GM12878 (cell line): Measurements from ENCODE around the gene XYLB. TPM values are rescaled to one million over a fixed set of nuclear protein-coding genes. Genes with fewer than 3 reads are reported as not detected.

Experiments used
- ATAC-seq: fragments of 200-7000 bp; cut with Tn5 transposase; 3 replicates; pipeline ENCODE4 v1.9.1; 2020; ENCODE audit warnings: mild to moderate bottlenecking, moderate library complexity
- BruUV-seq: library from RNA; stranded (reverse); fragments of 400-500 nt; replicated peaks from 2 replicates; lab custom pipeline; 2021; lab: Mats Ljungman, UMichigan
- CTCF ChIA-PET: fragments of 300-600 bp; sonication (Branson Sonifier 250); formaldehyde crosslinking; extraction: SDS; loops from one replicate; lab custom pipeline; 2021; ENCODE audit warnings: inconsistent platforms; lab: Yijun Ruan, JAX
- POLR2A ChIA-PET: fragments of 350-600 bp; formaldehyde crosslinking; extraction: SDS; loops from one replicate; lab custom pipeline; 2021; ENCODE audit warnings: inconsistent platforms; lab: Charles Lee
- RAD21 ChIA-PET: fragments of 300-600 bp; sonication (Branson Sonifier 250); formaldehyde crosslinking; loops from one replicate; lab custom pipeline; 2023; ENCODE audit warnings: antibody characterized with exemption; ENCODE audit not compliant: unreplicated experiment; lab: Charles Lee
- SMC1A ChIA-PET: fragments of 300-600 bp; sonication (Branson Sonifier 250); formaldehyde crosslinking; loops from one replicate; lab custom pipeline; 2023; ENCODE audit not compliant: unreplicated experiment, uncharacterized antibody; lab: Charles Lee
- DNase-seq: peaks from one replicate; pipeline ENCODE4 v3.0.0-alpha.2; 2011; ENCODE audit warnings: low read depth, low spot score
- FAIRE-seq: peaks from 3 replicates; lab custom pipeline; 2011; peaks lifted over from hg19 to GRCh38; lab: Jason Lieb, UNC
- H2AFZ ChIP-seq: 2 replicates; pipeline ENCODE4 v1.6.0; 2011; ENCODE audit warnings: low read depth, low read length, control low read depth; ENCODE audit not compliant: control insufficient read depth
- H3K27ac ChIP-seq: 2 replicates; pipeline ENCODE4 v1.5.1; 2011; ENCODE audit warnings: control low read depth; ENCODE audit not compliant: control insufficient read depth, insufficient read depth
- H3K27me3 ChIP-seq, 2 experiments: replicated peaks in 1 of 2; 2 replicates each; pipeline versions ENCODE4 v1.6.0 to v1.6.1; 2011; ENCODE audit warnings: low read length in 1 of 2; ENCODE audit not compliant: control insufficient read depth in 2 of 2, insufficient read depth in 2 of 2
- H3K36me3 ChIP-seq, 2 experiments: 2 replicates each; pipeline ENCODE4 v1.5.1; 2011; ENCODE audit warnings: low read length in 1 of 2; ENCODE audit not compliant: control insufficient read depth in 2 of 2, insufficient read depth in 2 of 2
- H3K4me1 ChIP-seq: 2 replicates; pipeline ENCODE4 v1.6.1; 2011; ENCODE audit warnings: mild to moderate bottlenecking, low read length, moderate library complexity, mixed read lengths; ENCODE audit not compliant: control insufficient read depth, insufficient read depth
- H3K4me2 ChIP-seq: 2 replicates; pipeline ENCODE4 v1.6.0; 2011; ENCODE audit warnings: control low read depth; ENCODE audit not compliant: control insufficient read depth, insufficient read depth
- H3K4me3 ChIP-seq: fragments of 200-600 bp; sonication (generic); 2 replicates; pipeline ENCODE4 v1.5.1; 2016
- H3K79me2 ChIP-seq: 2 replicates; pipeline ENCODE4 v1.6.0; 2011; ENCODE audit warnings: low read length; ENCODE audit not compliant: control insufficient read depth, insufficient read depth
- H3K9ac ChIP-seq: 2 replicates; pipeline ENCODE4 v1.8.0; 2011; ENCODE audit warnings: low read length, control low read depth, mixed read lengths; ENCODE audit not compliant: control insufficient read depth, insufficient read depth
- H3K9me3 ChIP-seq: replicated peaks from 3 replicates; pipeline ENCODE4 v1.5.1; 2011; ENCODE audit warnings: mild to moderate bottlenecking, low read length; ENCODE audit not compliant: control insufficient read depth, insufficient read depth
- H4K20me1 ChIP-seq: 2 replicates; pipeline ENCODE4 v1.6.0; 2011; ENCODE audit not compliant: control insufficient read depth, insufficient read depth
- POLR2AphosphoS2 ChIP-seq: IDR thresholded peaks from 2 replicates; pipeline ENCODE4 v1.6.1; 2011; ENCODE audit warnings: low read depth, mild to moderate bottlenecking, low read length, improper control_type of control experiment, moderate library complexity
- ZSCAN29 ChIP-seq: fragments of 450-650 bp; IDR thresholded peaks from 2 replicates; pipeline ENCODE4 v1.6.1; 2017; ENCODE audit warnings: mild to moderate bottlenecking, moderate library complexity
- WGBS: methylation state at CpG from one replicate; pipeline ENCODE4 v1.1.6; 2016; ENCODE audit warnings: low lambda C conversion rate; ENCODE audit not compliant: insufficient replicate concordance, insufficient coverage; ENCODE audit errors: missing lambda C conversion rate; 5-methylcytosine and 5-hydroxymethylcytosine counted together
- in situ Hi-C: fragments of 300-500 bp; cut with MboI; formaldehyde crosslinking; loops from 9 replicates; pipeline ENCODE4 v1.14.3; 2018; ENCODE audit warnings: mixed read lengths
- intact Hi-C: fragments of 100-400 bp; cut with micrococcal nuclease; formaldehyde crosslinking; loops from one replicate; pipeline ENCODE4 v1.14.2; 2022; ENCODE audit not compliant: unreplicated experiment
- polyA plus RNA-seq, 11 experiments: library from polyadenylated mRNA; depleted of rRNA in 4 of 11; unstranded in 6 of 11; stranded (reverse) in 5 of 11; fragments of >200 nt; fragmentation: Nextera tagmentation in 4 of 11; fragmentation: Illumina TruSeq in 1 of 11; extraction: Ambion mirVana in 4 of 11; extraction: Trizol in 1 of 11; gene quantifications; 1 replicate in 1 of 11; 2 replicates in 10 of 11; pipeline versions ENCODE4 v1.2.1 to v1.2.3, GENCODE V29; 2011 to 2016; ENCODE audit warnings: inconsistent platforms in 2 of 11, missing spikeins in 2 of 11, low read depth in 1 of 11
- total RNA-seq, 4 experiments: library from RNA; depleted of rRNA in 3 of 4; stranded (reverse); fragments of >200 nt in 3 of 4; fragmentation: Illumina TruSeq in 1 of 4; extraction: Trizol in 1 of 4; gene quantifications; 2 replicates each; pipeline versions ENCODE4 v1.2.1 to v1.2.3, GENCODE V29; 2013 to 2021
- TF ChIP-seq, protein P1 (sequence below): fragments of 450-650 bp; IDR thresholded peaks from 2 replicates; pipeline ENCODE4 v1.6.1; 2017; ENCODE audit warnings: mild to moderate bottlenecking, moderate library complexity

The XYLB gene
- total and polyA plus RNA-seq, 10 of the 15 experiments (the other 5 are each of a cell fraction or from before 2014, with no cell fraction given) = 0.60 to 6.1 (median 3.5) TPM

DNA sequence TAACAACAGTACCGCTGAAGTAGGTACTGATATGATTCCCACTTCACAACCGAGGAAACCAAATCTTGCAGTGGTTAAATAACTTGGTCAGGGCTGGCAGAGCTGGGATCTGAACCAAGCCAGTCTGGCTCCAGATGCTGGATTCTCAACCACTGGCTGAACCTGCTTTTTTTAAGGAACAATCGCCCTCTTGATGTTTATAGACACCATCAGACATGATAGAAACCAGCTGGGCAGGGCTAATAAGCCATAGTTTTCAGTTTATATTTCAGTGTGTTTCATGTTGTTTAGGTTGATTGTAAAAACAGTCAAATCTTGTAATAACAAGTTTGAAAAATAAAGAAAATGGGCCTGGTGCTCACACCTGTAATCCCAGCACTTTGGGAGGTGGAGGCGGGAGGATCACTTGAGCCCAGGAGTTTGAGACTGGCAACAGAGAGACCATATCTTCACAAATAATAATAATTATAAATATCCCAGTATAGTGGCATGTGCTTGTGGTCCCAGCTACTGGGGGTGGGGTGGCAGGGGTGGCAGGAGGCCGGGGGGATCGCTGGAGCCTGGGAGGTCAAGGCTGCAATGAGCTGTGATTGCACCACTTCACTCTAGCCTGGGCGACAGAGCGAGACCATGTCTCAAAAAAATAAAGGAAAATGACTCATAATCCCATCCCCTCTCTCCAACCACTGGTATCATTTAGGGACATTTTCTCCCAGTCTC is 36.7 kb downstream of the XYLB start:
- no peaks in the 10 kb centered on the region for H3K4me1 ChIP-seq
- BruUV-seq = no TSS peak
- DNase-seq (no peak), FAIRE-seq (no peak), ATAC-seq (no peak)
- 97% methylated on average over 8 of the region's 8 CpGs for WGBS
- intact Hi-C loops = no loop called here
- H3K4me3 ChIP-seq = no peak overlapping the region
- H3K79me2 ChIP-seq = no peaks in the 10 kb centered on the region
- ChIA-PET POLR2A (no interaction called here), CTCF (interaction anchor here (0.7 kb wide), 1 partner anchor 13 kb away, joined by 3 read pairs; no protein-coding TSS in a partner anchor), RAD21 (interaction anchor here (0.6 kb wide), 1 partner anchor 59 kb away, joined by 3 read pairs; no protein-coding TSS in a partner anchor), SMC1A (interaction anchor here (1.1 kb wide), 1 partner anchor 10 kb away, joined by 4 read pairs; no protein-coding TSS in a partner anchor)
- H3K27ac ChIP-seq = no peak overlapping the region
- no peaks in the 10 kb centered on the region for H3K27me3 ChIP-seq
- in situ Hi-C loops = no loop called here
- H3K36me3 ChIP-seq = peaks cover 3 to 8% of the 10 kb centered on the region in 2 experiments; a peak in 3 of 4 replicates
- no peak overlapping the region for H3K4me2 ChIP-seq
- H4K20me1 ChIP-seq = no peaks in the 10 kb centered on the region
- no peaks in the 10 kb centered on the region; the same call in 2 of the 3 replicates for H3K9me3 ChIP-seq
- no peak overlapping the region for H2AFZ ChIP-seq
- no peak overlapping the region for H3K9ac ChIP-seq
- TF ChIP-seq POLR2AphosphoS2 = no peak
- no peak for TF ChIP-seq ZSCAN29
- TF ChIP-seq, protein P1, sequence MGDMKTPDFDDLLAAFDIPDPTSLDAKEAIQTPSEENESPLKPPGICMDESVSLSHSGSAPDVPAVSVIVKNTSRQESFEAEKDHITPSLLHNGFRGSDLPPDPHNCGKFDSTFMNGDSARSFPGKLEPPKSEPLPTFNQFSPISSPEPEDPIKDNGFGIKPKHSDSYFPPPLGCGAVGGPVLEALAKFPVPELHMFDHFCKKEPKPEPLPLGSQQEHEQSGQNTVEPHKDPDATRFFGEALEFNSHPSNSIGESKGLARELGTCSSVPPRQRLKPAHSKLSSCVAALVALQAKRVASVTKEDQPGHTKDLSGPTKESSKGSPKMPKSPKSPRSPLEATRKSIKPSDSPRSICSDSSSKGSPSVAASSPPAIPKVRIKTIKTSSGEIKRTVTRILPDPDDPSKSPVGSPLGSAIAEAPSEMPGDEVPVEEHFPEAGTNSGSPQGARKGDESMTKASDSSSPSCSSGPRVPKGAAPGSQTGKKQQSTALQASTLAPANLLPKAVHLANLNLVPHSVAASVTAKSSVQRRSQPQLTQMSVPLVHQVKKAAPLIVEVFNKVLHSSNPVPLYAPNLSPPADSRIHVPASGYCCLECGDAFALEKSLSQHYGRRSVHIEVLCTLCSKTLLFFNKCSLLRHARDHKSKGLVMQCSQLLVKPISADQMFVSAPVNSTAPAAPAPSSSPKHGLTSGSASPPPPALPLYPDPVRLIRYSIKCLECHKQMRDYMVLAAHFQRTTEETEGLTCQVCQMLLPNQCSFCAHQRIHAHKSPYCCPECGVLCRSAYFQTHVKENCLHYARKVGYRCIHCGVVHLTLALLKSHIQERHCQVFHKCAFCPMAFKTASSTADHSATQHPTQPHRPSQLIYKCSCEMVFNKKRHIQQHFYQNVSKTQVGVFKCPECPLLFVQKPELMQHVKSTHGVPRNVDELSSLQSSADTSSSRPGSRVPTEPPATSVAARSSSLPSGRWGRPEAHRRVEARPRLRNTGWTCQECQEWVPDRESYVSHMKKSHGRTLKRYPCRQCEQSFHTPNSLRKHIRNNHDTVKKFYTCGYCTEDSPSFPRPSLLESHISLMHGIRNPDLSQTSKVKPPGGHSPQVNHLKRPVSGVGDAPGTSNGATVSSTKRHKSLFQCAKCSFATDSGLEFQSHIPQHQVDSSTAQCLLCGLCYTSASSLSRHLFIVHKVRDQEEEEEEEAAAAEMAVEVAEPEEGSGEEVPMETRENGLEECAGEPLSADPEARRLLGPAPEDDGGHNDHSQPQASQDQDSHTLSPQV = no peak
